RPMI7951 (cell line): ENCODE measurements around the gene DNAJB8. TPM values are rescaled to one million over a fixed set of nuclear protein-coding genes. Genes with fewer than 3 reads are reported as not detected.

Experiments
- DNase-seq: peaks from one replicate; pipeline ENCODE4 v3.0.0-alpha.2; 2012; ENCODE audit warnings: low read depth
- total RNA-seq: library from RNA; depleted of rRNA; stranded (reverse); fragments of >200 nt; shearing (Covaris generic); gene quantifications from 2 replicates; pipeline ENCODE4 v1.2.3, GENCODE V29; 2014; rRNA removed

The DNAJB8 gene
- not detected in 2 replicates for total RNA-seq

DNA sequence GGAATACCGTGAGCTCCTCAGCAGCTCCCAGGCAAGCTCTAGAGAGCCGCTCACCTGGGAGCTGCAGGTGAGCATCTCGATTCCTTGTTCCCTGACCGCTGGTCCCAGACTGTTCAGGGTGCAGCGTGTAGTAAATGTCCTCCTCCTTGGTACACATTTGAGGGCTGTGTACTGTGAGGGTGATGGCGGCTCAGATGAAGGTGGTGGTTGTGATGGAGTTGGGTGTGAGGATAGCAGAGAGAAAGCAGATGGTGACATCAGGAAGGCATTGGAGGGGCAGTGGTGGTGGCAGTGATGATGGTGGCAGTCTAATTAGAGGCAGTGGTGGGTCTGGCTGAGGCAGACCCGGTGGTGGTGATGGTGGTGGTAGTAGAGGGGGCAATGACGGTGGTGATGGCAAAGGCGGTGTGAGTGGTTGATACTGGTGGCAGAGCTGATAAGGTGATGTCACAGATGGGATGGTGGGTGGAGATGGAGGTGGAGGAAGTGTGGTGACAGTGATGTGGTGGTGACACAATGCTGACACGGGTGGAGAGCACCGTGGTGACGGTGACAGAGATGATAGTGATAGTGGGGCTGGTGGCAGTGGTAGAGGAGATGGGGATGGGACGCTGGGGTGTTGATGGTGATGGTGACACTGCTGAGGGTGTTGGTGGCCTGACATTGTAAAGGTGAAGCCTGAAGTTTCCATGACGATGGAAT is at the start of gene DNAJB8:
DNAJB8 (minus strand) TSS at position 51 of the 702 bp plus-strand sequence. CDS start 3,645 bp downstream, outside the sequence.
- no peak for DNase-seq

DNA sequence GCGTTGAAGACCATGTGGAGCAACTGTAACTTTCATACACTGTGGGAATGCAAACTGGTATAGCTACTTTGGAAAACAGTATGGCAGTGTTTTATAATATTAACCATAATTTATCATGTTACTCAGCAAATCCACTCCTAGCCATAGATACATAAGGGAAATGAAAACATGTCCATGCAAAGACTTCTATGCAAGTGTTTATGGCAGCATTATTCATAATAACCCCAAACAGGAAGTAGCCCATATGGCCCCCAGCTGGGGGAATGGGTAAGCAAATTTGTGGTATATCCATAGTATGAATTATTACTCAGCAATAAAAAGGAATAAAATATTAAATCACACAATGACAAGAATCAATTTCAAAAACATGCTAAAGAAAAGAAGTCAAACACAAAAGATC is 49.3 kb upstream of the DNAJB8 start:
- no peak for DNase-seq

DNA sequence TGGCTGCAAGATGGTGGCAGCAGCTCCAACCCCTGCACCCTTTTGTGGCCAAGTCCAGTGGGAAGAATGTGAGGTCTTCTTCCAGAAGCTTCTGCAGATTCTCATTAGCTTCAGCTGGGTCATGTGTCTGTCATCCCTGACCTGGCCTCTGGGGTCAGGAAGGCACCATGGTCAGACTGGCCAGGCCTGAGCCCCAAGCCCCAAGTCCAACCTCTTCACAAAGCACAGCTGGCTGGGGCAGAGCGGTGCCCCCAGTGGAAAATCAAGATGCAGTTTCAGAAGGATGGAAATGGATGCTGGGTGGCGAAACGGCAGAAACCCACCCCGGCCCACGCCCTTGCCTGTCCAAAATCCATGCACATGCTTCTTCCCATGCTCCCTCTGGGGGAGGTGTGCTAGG is 42.2 kb upstream of the DNAJB8 start:
- no peak for DNase-seq

DNA sequence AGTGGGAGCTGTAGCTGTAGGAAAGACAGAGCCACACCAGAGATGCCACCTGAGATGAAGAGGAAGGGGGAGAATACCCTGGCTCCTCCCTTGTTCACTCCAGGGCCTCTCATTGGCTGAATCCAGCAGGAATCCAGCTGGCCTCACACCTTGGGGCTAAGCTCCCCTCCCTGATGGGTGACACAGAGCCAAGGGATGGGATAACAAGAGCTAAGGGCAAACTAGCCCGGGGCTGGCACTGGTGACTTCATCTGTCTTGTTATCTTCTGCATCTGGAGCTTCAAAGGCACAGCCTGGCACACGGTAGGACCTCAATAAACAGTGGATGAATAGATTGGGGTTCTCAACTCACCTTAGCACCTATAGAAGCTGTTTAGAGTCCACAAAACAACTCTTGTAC is 40.1 kb upstream of the DNAJB8 start:
- DNase-seq, result no peak

DNA sequence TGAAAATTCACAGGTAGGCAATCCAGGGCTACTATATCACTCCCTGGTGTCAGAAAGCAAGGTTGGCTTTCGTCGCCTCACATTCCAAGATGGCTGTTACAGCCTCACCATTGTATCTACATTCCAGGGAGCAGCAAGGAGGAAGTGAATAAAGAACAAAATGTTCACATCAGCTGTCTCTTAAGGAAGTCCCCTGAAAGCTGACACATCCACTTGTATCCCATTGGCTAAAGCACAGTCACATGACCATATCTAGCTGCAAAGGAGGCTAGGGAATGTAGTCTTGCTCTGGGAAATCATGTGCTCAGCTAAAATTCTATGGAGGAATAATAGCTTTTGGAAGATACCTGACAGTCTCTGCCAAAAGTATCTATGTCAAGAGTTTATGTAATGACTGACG is 39.1 kb upstream of the DNAJB8 start:
- DNase-seq, result no peak

- peak; percentile 84 for DNase-seq
Measured at GRCh38 chr3:128504963-128505730, 38.5 kb upstream of the DNAJB8 start.

DNA sequence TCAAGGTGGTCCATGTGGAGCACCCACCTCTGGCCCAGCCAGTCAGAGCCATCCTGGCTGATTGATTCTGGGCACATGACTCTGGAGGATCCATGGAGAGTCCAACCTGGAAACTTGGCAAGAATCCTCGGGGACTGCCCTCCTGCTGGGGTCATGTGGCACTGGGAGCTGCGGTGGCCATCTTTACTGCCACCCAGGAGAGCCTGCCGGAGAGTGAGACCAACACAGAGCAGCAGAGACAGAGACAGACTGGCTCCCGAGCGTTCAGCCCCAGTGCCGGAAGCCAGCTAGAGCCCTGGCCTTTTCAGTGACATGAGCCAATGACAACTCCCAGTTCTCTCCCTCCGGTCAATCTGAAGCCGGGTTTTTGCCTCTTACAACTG is 37.8 kb upstream of the DNAJB8 start:
- DNase-seq, result no peak

DNA sequence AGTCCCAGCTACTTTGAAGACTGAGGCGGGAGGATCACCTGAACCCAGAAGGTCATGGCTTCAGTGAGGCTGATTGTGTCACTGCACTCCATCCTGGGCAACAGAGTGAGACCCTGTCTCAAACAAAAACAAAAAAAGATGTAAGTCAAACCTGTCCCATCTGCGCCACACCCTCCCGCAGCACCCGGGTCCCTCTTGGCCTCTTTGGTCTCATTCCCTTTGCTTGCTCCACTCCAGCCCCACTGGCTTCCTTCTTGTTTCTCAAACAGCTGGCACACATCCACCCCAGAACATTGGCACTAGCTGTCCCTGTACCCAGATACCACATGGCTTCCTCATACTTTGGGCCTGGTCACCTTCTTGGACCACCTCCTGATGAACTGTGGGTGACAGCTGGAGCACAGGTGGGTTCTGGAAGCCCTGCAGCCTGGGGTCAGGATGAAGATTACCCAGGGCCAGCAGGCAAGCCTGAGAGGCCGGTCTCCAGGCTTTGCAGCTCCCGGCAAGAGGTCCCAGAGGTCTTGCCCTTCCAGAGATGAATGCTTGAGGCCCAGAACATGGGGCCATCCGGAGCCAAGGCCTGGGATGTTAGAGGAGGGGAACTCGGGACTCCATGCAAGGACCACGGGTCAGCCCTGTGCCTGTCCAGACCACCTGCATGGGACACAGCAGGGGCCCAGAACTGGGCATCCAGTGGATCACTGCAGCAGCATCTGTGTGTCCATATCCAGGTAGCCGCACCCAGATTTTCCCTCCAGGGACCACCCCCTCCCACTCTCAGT is 37.3 kb upstream of the DNAJB8 start:
- no peak for DNase-seq

DNA sequence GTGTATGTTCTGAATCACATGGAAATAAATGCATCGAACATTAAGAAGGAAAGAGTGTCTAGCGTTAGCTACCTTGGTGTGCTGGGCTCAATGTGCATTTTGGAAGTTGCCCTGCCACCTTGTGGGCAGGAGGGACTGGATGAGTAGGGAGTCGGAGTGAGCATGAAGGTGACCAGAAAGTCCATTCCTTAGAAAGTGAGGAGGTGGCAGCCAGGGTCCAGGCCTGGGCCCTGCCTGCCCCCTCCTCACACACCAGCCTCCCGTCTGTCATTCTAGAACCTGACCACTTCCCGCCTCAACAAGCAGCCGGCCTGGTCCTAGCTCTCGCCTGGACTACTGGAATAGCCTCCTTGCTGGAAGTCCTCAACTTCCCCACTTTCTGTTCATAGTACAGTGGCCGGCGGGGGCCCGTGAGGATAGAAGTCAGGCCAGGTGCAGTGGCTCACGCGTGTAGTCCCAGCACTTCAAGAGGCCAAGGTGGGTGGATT is 36.5 kb upstream of the DNAJB8 start:
- DNase-seq, result no peak

GRCh38 chr3:128502712-128503111 is 36.0 kb upstream of the DNAJB8 start:
- no peak for DNase-seq

DNA sequence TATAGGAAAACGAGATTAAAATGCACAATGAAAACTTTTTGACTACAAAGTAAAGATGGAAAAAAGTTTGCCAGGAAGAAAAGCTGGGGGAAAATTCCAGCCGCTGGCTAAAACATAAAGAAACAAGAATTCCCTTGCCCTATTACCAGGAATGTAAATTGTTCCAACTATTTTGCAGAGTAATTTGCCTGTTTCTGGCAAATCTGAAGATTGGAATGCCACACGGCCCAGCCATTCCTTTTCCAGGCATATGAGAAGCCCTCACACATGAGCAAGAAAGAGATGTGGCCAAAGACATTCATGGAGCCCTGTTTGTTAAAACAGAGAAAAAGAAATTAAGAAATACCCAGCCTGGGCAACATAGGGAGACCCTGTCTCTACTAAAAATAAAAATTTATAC is 34.7 kb upstream of the DNAJB8 start:
- no peak for DNase-seq

GRCh38 chr3:128500556-128500955 is 33.9 kb upstream of the DNAJB8 start:
- no peak for DNase-seq

- DNase-seq, result peak; percentile 66
Measured at GRCh38 chr3:128499724-128500275, 33.1 kb upstream of the DNAJB8 start.

DNA sequence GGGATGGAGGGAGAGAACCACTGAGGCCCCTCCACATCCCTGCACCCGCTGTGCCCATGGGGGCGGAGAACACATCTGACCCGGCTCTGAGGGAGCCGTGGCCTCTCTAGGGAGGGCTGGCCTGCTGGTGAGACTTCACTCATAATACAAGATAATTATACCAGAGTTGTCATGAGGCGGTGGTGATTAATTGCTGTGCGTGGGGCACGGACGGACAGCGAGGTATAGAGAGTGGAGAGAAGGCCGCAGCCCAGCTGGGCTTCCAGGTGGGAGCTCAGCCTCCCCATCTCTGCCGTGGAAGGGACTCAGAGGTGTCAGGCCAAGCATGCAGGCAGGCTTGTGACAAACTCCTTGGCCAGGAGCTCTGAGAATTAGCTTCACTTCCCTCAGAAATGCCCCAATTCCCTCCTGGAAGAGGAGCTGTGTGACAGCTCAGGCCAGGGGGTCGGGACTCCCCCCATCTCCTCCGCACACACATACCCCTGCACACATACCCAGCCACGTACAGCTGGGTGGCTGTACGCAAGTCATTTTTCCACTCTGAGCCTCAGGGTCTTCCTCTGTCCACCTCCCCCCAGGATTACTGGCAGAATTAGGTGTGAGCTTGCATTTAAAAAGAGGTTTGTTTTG is 32.3 kb upstream of the DNAJB8 start:
- DNase-seq, result no peak

GRCh38 chr3:128498127-128498626 is 31.5 kb upstream of the DNAJB8 start:
- no peak for DNase-seq

DNA sequence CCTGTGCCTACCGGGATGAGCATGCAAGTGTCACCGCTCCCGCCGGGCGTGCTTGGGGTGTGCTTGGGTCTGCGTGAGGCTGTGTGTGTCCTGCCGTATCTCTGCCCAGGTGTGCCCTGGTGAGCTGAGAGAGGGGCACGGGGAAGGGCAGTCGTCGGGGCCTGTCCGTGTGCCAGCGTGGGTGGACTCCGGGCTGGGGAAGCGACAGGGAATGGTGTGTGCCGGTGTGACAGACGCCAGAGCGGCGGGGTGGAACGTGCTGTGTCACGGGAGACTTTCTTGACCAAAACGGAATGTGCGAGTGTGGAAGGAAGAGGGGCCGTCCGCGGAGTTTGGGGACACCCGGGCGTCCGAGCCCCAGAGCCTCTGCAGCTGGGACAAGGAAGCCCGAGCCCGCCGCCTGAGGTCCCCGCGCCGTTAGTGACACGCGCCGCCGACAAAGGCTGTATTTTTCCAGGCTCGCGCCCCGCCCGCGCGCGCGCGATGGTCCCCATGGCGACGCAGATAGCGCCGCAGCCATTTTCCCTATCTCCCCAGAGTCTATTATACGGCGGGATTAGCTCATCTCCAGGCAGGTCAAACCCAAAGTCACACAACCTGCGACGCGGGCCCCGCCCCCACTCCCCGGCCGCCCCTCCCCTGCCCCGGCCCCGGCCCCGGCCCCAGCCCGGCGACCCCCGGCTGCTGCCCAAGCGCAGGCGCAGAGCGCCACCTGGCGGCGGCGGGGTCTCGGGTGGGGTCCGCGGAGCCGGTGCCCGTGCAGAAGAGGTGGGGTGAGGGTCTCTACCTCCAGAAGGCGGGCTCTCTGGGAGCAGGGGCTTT is 30.8 kb upstream of the DNAJB8 start:
- DNase-seq, result peak; percentile 65

DNA sequence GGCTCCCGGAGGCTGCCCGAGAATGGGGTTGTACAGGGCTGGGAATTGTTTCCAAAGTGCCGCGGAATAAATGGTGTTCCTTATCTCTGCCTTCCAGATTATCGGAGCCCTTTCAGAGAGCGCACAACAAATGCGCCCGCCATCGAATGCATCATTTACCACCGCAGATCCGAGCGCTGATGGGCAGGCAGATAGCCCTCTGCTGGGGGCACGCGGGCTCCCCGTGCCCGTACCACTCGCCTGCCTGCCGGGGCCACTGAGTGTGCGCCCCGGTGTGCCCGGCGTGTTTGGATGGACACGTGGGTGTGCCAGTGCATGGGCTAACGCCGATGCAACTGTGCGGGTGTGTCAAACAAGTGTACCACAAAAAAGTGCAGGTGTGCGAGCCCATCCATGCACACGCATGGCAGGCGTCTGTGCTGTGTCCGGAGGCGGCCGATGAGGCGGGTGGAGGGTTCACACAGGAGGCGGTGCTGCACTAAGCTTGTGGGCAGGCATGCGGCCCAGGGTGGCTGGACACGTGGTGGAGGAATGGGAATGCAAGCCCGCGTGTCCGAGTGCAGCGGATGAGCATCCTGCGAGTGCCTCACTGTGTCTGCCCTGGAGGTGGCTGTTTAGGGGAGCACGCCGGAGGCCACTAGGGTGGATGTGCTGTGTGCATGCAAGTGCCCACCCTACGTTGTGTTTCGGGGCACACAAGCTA is 30.1 kb upstream of the DNAJB8 start:
- peak; percentile 49 for DNase-seq

DNA sequence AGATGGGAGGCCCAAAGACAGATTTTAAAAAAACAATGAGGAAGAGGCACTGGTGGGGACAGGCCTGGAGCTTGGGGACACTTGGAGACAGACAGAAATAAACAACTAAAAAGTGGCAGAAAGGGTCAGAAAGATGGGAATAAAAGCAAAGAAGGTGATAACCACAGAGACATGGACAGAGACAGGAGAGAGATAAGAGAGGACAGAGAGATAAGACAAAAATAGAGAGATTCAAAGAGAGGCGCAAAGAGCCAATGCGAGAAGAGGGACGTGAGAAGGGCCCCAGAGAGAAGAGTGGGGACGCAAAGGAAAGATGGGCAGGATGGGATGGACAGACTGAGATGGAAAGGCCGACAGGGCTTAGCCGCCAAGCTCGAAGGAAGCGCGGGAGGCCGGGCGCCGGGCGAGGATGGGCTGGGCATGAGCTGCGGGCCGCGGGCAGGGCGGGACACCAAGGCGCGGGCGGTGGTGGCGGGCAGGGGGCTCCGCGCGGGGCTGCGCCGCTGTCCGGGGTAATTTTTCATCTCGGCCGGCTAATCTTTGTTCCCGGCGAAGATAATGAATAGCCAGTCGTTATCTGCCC is 29.4 kb upstream of the DNAJB8 start:
- no peak for DNase-seq

GRCh38 chr3:128495435-128495970 is 28.8 kb upstream of the DNAJB8 start:
- no peak for DNase-seq
